HepG2 (cell line): ENCODE data around the gene SCNM1. TPM values are rescaled to one million over a fixed set of nuclear protein-coding genes. Genes with fewer than 3 reads are reported as not detected.

Experiments
- AHR ChIP-seq: IDR thresholded peaks from 2 replicates; pipeline ENCODE4 v1.6.1; 2018; ENCODE audit warnings: missing genetic modification reagents, missing compliant biosample characterization
- ATAD3A ChIP-seq: sonication (generic); formaldehyde crosslinking; IDR thresholded peaks from 2 replicates; pipeline ENCODE4 v1.4.0; 2020; ENCODE audit warnings: missing genetic modification reagents
- BATF2 ChIP-seq: sonication (generic); formaldehyde crosslinking; IDR thresholded peaks from 2 replicates; pipeline ENCODE4 v1.8.0; 2022; ENCODE audit warnings: mild to moderate bottlenecking, missing genetic modification reagents, moderate library complexity
- BCL6 ChIP-seq: IDR thresholded peaks from 2 replicates; pipeline ENCODE4 v1.6.1; 2016; ENCODE audit warnings: missing genetic modification reagents, missing compliant biosample characterization
- EEA1 ChIP-seq: sonication (generic); formaldehyde crosslinking; IDR thresholded peaks from 2 replicates; pipeline ENCODE4 v1.5.1; 2020; ENCODE audit warnings: mild to moderate bottlenecking, missing genetic modification reagents, borderline replicate concordance
- GFI1 ChIP-seq: sonication (generic); formaldehyde crosslinking; IDR thresholded peaks from 2 replicates; pipeline ENCODE4 v1.5.0; 2020; ENCODE audit warnings: missing genetic modification reagents, mild to moderate bottlenecking, borderline replicate concordance
- HOXA9 ChIP-seq: sonication (generic); formaldehyde crosslinking; IDR thresholded peaks from 2 replicates; pipeline ENCODE4 v1.8.1; 2022; ENCODE audit warnings: missing genetic modification reagents, mild to moderate bottlenecking, moderate library complexity, borderline replicate concordance
- HOXD1 ChIP-seq: sonication (generic); formaldehyde crosslinking; IDR thresholded peaks from 2 replicates; pipeline ENCODE4 v1.5.0; 2020; ENCODE audit warnings: missing genetic modification reagents
- JARID2 ChIP-seq: sonication (generic); formaldehyde crosslinking; IDR thresholded peaks from 2 replicates; pipeline ENCODE4 v1.8.1; 2023; ENCODE audit warnings: missing genetic modification reagents, inconsistent platforms; ENCODE audit not compliant: insufficient replicate concordance
- JDP2 ChIP-seq: sonication (generic); formaldehyde crosslinking; IDR thresholded peaks from 2 replicates; pipeline ENCODE4 v1.8.1; 2022; ENCODE audit warnings: missing genetic modification reagents, borderline replicate concordance
- JUNB ChIP-seq: sonication (generic); formaldehyde crosslinking; IDR thresholded peaks from 2 replicates; pipeline ENCODE4 v1.8.0; 2022; ENCODE audit warnings: missing genetic modification reagents, mild to moderate bottlenecking, borderline replicate concordance
- MZF1 ChIP-seq: sonication (generic); formaldehyde crosslinking; IDR thresholded peaks from 2 replicates; pipeline ENCODE4 v1.8.1; 2023; ENCODE audit warnings: mild to moderate bottlenecking, missing genetic modification reagents, borderline replicate concordance
- NCOA5 ChIP-seq: sonication (generic); formaldehyde crosslinking; IDR thresholded peaks from 2 replicates; pipeline ENCODE4 v1.4.0; 2020; ENCODE audit warnings: missing genetic modification reagents
- PCBP1 ChIP-seq: fragments of 200-400 bp; formaldehyde crosslinking; IDR thresholded peaks from 2 replicates; pipeline ENCODE4 v1.6.1; 2017; ENCODE audit warnings: mild to moderate bottlenecking, low read depth, low read length, borderline replicate concordance
- SOX5 ChIP-seq: IDR thresholded peaks from 2 replicates; pipeline ENCODE4 v1.6.1; 2016; ENCODE audit warnings: borderline replicate concordance
- SP5 ChIP-seq: IDR thresholded peaks from 2 replicates; pipeline ENCODE4 v1.6.1; 2016; ENCODE audit warnings: low read depth, borderline replicate concordance
- SRSF9 ChIP-seq: fragments of 200-400 bp; formaldehyde crosslinking; IDR thresholded peaks from 2 replicates; pipeline ENCODE4 v1.6.1; 2018; ENCODE audit warnings: borderline replicate concordance, mild to moderate bottlenecking, low read depth, low read length; ENCODE audit not compliant: insufficient read depth, poor library complexity, severe bottlenecking
- ZFX ChIP-seq: sonication (generic); formaldehyde crosslinking; IDR thresholded peaks from 2 replicates; pipeline ENCODE4 v1.4.0; 2020; ENCODE audit warnings: mild to moderate bottlenecking, low read depth, missing genetic modification reagents, moderate library complexity
- ZNF484 ChIP-seq: sonication (generic); formaldehyde crosslinking; IDR thresholded peaks from 2 replicates; pipeline ENCODE4 v1.5.1; 2020; ENCODE audit warnings: mild to moderate bottlenecking, low read depth, missing genetic modification reagents, borderline replicate concordance
- ZNF550 ChIP-seq: sonication (generic); formaldehyde crosslinking; IDR thresholded peaks from 2 replicates; pipeline ENCODE4 v1.4.0; 2020; ENCODE audit warnings: mild to moderate bottlenecking, missing genetic modification reagents, borderline replicate concordance
- ZNF704 ChIP-seq: sonication (generic); formaldehyde crosslinking; IDR thresholded peaks from 2 replicates; pipeline ENCODE4 v1.8.1; 2023; ENCODE audit warnings: mild to moderate bottlenecking, inconsistent platforms, moderate library complexity, missing genetic modification reagents, borderline replicate concordance
- ZNF788 ChIP-seq: sonication (generic); formaldehyde crosslinking; IDR thresholded peaks from 2 replicates; pipeline ENCODE4 v1.5.0; 2020; ENCODE audit warnings: mild to moderate bottlenecking, missing genetic modification reagents, borderline replicate concordance
- polyA plus RNA-seq, 8 experiments: library from polyadenylated mRNA; depleted of rRNA in 3 of 8; stranded (reverse) in 7 of 8; unstranded in 1 of 8; fragments of >200 nt; fragmentation: Illumina TruSeq in 4 of 8; extraction: Trizol in 4 of 8; gene quantifications; 2 replicates each; pipeline versions ENCODE4 v1.2.1 to v1.2.3, GENCODE V29; 2011 to 2016; ENCODE audit warnings: low read depth in 4 of 8, missing spikeins in 1 of 8, mixed read lengths in 1 of 8; ENCODE audit not compliant: insufficient read depth in 1 of 8
- total RNA-seq, 5 experiments: library from RNA; depleted of rRNA; stranded (reverse); fragments of >200 nt; fragmentation: Illumina TruSeq; extraction: Trizol; gene quantifications; 2 replicates each; pipeline ENCODE4 v1.2.3, GENCODE V29; 2016; ENCODE audit warnings: low read depth in 1 of 5
- TF ChIP-seq, protein P1 (sequence below): sonication (generic); formaldehyde crosslinking; conservative IDR thresholded peaks from 2 replicates; pipeline ENCODE4 v1.4.0; 2020; ENCODE audit warnings: missing genetic modification reagents
- TF ChIP-seq, protein P2 (sequence below): sonication (generic); formaldehyde crosslinking; IDR thresholded peaks from 2 replicates; pipeline ENCODE4 v1.4.0; 2020; ENCODE audit warnings: missing genetic modification reagents

The SCNM1 gene
- total and polyA plus RNA-seq, 2 of the 13 experiments (the other 11 are each of a cell fraction or from before 2014, with no cell fraction given) = 16.3 to 31.5 TPM

- TF ChIP-seq MZF1 (CRISPR knock-in tag) (no peak), ZNF704 (CRISPR knock-in tag) (no peak), JDP2 (CRISPR knock-in tag) (no peak), ATAD3A (no peak), SRSF9 (no peak), HOXA9 (CRISPR knock-in tag) (no peak), GFI1 (CRISPR knock-in tag) (no peak), ZNF788 (CRISPR knock-in tag) (peak; percentile 72; the same call in 1 of the 2 replicates), HOXD1 (no peak), SOX5 (no peak; the same call in 1 of the 2 replicates), JARID2 (CRISPR knock-in tag) (no peak), NCOA5 (CRISPR knock-in tag) (no peak), BCL6 (no peak), AHR (CRISPR knock-in tag) (no peak), ZNF484 (no peak), EEA1 (CRISPR knock-in tag) (no peak), PCBP1 (no peak), JUNB (CRISPR knock-in tag) (no peak), ZFX (CRISPR knock-in tag) (peak; percentile 77), ZNF550 (CRISPR knock-in tag) (no peak), SP5 (CRISPR knock-in tag) (peak; percentile 70), BATF2 (CRISPR knock-in tag) (no peak)
- TF ChIP-seq, protein P1, sequence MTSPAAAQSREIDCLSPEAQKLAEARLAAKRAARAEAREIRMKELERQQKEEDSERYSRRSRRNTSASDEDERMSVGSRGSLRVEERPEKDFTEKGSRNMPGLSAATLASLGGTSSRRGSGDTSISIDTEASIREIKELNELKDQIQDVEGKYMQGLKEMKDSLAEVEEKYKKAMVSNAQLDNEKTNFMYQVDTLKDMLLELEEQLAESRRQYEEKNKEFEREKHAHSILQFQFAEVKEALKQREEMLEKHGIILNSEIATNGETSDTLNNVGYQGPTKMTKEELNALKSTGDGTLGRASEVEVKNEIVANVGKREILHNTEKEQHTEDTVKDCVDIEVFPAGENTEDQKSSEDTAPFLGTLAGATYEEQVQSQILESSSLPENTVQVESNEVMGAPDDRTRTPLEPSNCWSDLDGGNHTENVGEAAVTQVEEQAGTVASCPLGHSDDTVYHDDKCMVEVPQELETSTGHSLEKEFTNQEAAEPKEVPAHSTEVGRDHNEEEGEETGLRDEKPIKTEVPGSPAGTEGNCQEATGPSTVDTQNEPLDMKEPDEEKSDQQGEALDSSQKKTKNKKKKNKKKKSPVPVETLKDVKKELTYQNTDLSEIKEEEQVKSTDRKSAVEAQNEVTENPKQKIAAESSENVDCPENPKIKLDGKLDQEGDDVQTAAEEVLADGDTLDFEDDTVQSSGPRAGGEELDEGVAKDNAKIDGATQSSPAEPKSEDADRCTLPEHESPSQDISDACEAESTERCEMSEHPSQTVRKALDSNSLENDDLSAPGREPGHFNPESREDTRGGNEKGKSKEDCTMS (CRISPR knock-in tag) = no peak
- TF ChIP-seq, protein P2, sequence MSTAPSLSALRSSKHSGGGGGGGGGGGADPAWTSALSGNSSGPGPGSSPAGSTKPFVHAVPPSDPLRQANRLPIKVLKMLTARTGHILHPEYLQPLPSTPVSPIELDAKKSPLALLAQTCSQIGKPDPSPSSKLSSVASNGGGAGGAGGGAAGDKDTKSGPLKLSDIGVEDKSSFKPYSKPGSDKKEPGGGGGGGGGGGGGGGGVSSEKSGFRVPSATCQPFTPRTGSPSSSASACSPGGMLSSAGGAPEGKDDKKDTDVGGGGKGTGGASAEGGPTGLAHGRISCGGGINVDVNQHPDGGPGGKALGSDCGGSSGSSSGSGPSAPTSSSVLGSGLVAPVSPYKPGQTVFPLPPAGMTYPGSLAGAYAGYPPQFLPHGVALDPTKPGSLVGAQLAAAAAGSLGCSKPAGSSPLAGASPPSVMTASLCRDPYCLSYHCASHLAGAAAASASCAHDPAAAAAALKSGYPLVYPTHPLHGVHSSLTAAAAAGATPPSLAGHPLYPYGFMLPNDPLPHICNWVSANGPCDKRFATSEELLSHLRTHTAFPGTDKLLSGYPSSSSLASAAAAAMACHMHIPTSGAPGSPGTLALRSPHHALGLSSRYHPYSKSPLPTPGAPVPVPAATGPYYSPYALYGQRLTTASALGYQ (CRISPR knock-in tag) = 0 out of 2 replicates have a peak, but pooled peaks have one; percentile 52
Observed at GRCh38 chr1:151146412-151147131, 19.4 kb upstream of the SCNM1 start, which contains the start of gene SEMA6C (continued).
